ENCODE measurements around the gene TLX1. TPM values are rescaled to one million over a fixed set of nuclear protein-coding genes. Genes with fewer than 3 reads are reported as not detected.

The TLX1 gene
- not detected for total RNA-seq

GRCh38 chr10:101130984-101131961 lies at the start of gene TLX1:
TSS of gene TLX1 (plus strand) at chr10:101131300. CDS start at chr10:101131542, 242 bp downstream.

Other genes with a start within 250 kb of the TLX1 start
- 49.0 TPM for gene SLF2, start 218.3 kb upstream of the TLX1 start, total RNA-seq
- 8.5 TPM for gene SEMA4G, start 161.8 kb upstream of the TLX1 start, total RNA-seq
- 99.8 TPM for gene MRPL43, start 143.8 kb upstream of the TLX1 start, total RNA-seq
- 9.5 TPM for gene TWNK, start 143.8 kb upstream of the TLX1 start, total RNA-seq
- 93.3 TPM for gene LZTS2, start 131.5 kb upstream of the TLX1 start, total RNA-seq
- gene PDZD7, start 100.2 kb upstream of the TLX1 start, total RNA-seq = 1.6 TPM
- gene SFXN3, start 100.1 kb upstream of the TLX1 start, total RNA-seq = 29.0 TPM
- 12.7 TPM for gene KAZALD1, start 69.3 kb upstream of the TLX1 start, total RNA-seq
- gene LBX1, start 98.2 kb downstream of the TLX1 start, total RNA-seq = 1.5 TPM
- gene BTRC, start 222.9 kb downstream of the TLX1 start, total RNA-seq = 18.3 TPM